ENCODE results near the gene PAGR1. TPM values are rescaled to one million over a fixed set of nuclear protein-coding genes. Genes with fewer than 3 reads are reported as not detected.

PAGR1 gene
- total and polyA plus RNA-seq, 9 of the 15 experiments (the other 6 are each of a cell fraction or from before 2014, with no cell fraction given), result 1.4 to 58.2 (median 16.8) TPM

DNA sequence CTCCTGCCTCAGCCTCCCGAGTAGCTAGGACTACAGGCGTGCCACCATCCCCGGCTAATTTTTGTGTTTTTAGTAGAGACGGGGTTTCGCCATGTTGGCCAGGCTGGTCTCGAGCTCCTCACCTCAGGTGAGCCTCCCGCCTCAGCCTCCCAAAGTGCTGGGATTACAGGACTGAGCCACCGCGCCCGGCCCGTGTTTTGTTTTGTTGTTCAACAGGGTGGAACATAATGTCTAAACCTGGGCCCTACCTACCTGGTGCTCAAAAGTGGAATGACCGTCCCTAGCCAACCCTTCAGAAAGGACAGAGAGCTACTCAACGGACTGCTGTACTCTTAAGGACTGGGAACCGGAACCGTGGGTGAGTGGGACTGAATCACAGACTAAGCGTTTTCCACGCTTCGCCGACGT is 26.2 kb upstream of the PAGR1 start:
- Histone ChIP-seq H3K9ac (ENCODE audit: insufficient read depth in 1 of 2, low read depth in 2 of 2, low read length in 2 of 2) (peak overlapping the region; percentile 95 to 100), H3K9me1 (ENCODE audit: control insufficient read depth, insufficient read depth, low read length) (no peaks in the 10 kb centered on the region), H3K27me3 (ENCODE audit: control insufficient read depth in 2 of 2, insufficient read depth in 2 of 2, low read length in 2 of 2) (no peaks in the 10 kb centered on the region), H3K9me3 (replicated peaks; ENCODE audit: control insufficient read depth, insufficient read depth, low read depth, low read length) (no peaks in the 10 kb centered on the region), H3K36me3 (ENCODE audit: control insufficient read depth, insufficient read depth, low read length) (peaks cover 31% of the 10 kb centered on the region), H3K4me2 (ENCODE audit: insufficient read depth, low read length) (peak overlapping the region; percentile 100), H2AFZ (ENCODE audit: low read depth, low read length) (peak overlapping the region; percentile 99), H3K27ac (ENCODE audit: extremely low read depth, low read depth, low read length) (peak overlapping the region; percentile 97), H3K79me2 (ENCODE audit: control insufficient read depth, insufficient read depth, low read length) (peaks cover 51% of the 10 kb centered on the region), H3K4me3 (peak overlapping the region; percentile 89), H4K20me1 (replicated peaks; ENCODE audit: control insufficient read depth, insufficient read depth, low read length) (peaks cover 5% of the 10 kb centered on the region; the same call in 1 of the 2 replicates), H3K4me1 (replicated peaks in 1 of 2; ENCODE audit: control insufficient read depth in 2 of 2, insufficient read depth in 2 of 2, low read length in 2 of 2) (peaks cover 16 to 23% of the 10 kb centered on the region in 2 experiments)
- in situ Hi-C loops (cut with MboI), result no loop called here
- no peak for DNase-seq (ENCODE audit: extremely low read depth in 1 of 4, low spot score in 3 of 4)
- 42% methylated on average over 20 of the region's 20 CpGs for WGBS (ENCODE audit: insufficient coverage, low coverage, missing lambda C conversion rate)
- POLR2A ChIA-PET, result interaction anchor here (0.5 to 7.1 kb wide), 19 partner anchors 9 to 1257 kb away, joined by 3 to 114 read pairs (median 3); partner anchors contain the start of genes TAOK2 and ZG16
- no peak for FAIRE-seq
- BruUV-seq (replicated peaks), result TSS peak; percentile 99
- peak; percentile 13 for ATAC-seq
- TF ChIP-seq ZC3H4 (CRISPR knock-in tag; IDR thresholded peaks at IDR 0.05; ENCODE audit: borderline replicate concordance) (0 out of 2 replicates have a peak, but pooled peaks have one; percentile 89), MLLT1 (IDR thresholded peaks at IDR 0.05) (0 out of 4 replicates have a peak, but pooled peaks of 1 of the 2 experiments have one; percentile 46), BRCA1 (IDR thresholded peaks at IDR 0.05) (no peak), BRCA1 (CRISPR knock-in tag; IDR thresholded peaks at IDR 0.05) (0 out of 2 replicates have a peak, but pooled peaks have one; percentile 72), PRMT5 (CRISPR knock-in tag; IDR thresholded peaks at IDR 0.05) (no peak), ZNF253 (CRISPR knock-in tag; conservative IDR thresholded peaks at IDR 0.05) (no peak), ARID4B (CRISPR knock-in tag; IDR thresholded peaks at IDR 0.05) (peak; percentile 6; the same call in 1 of the 2 replicates), ZNF212 (CRISPR knock-in tag; IDR thresholded peaks at IDR 0.05) (no peak)
- TF ChIP-seq, protein P1, sequence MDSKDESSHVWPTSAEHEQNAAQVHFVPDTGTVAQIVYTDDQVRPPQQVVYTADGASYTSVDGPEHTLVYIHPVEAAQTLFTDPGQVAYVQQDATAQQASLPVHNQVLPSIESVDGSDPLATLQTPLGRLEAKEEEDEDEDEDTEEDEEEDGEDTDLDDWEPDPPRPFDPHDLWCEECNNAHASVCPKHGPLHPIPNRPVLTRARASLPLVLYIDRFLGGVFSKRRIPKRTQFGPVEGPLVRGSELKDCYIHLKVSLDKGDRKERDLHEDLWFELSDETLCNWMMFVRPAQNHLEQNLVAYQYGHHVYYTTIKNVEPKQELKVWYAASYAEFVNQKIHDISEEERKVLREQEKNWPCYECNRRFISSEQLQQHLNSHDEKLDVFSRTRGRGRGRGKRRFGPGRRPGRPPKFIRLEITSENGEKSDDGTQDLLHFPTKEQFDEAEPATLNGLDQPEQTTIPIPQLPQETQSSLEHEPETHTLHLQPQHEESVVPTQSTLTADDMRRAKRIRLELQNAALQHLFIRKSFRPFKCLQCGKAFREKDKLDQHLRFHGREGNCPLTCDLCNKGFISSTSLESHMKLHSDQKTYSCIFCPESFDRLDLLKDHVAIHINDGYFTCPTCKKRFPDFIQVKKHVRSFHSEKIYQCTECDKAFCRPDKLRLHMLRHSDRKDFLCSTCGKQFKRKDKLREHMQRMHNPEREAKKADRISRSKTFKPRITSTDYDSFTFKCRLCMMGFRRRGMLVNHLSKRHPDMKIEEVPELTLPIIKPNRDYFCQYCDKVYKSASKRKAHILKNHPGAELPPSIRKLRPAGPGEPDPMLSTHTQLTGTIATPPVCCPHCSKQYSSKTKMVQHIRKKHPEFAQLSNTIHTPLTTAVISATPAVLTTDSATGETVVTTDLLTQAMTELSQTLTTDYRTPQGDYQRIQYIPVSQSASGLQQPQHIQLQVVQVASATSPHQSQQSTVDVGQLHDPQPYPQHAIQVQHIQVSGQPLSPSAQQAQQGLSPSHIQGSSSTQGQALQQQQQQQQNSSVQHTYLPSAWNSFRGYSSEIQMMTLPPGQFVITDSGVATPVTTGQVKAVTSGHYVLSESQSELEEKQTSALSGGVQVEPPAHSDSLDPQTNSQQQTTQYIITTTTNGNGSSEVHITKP (IDR thresholded peaks at IDR 0.05; ENCODE audit: partially characterized antibody), result peak; percentile 54
- intact Hi-C loops (cut with micrococcal nuclease), result loop anchor here (1.0 to 10.0 kb wide), 2 partner anchors 16 to 85 kb away; no protein-coding TSS in a partner anchor
- CTCF ChIA-PET (ENCODE audit: low intra/inter-chr PET ratio), result interaction anchor here (1.2 kb wide), 1 partner anchor 60 kb away, joined by 3 read pairs; no protein-coding TSS in a partner anchor

Data from K562 (cell line).